ENCODE data around the gene GRK5.

DNA sequence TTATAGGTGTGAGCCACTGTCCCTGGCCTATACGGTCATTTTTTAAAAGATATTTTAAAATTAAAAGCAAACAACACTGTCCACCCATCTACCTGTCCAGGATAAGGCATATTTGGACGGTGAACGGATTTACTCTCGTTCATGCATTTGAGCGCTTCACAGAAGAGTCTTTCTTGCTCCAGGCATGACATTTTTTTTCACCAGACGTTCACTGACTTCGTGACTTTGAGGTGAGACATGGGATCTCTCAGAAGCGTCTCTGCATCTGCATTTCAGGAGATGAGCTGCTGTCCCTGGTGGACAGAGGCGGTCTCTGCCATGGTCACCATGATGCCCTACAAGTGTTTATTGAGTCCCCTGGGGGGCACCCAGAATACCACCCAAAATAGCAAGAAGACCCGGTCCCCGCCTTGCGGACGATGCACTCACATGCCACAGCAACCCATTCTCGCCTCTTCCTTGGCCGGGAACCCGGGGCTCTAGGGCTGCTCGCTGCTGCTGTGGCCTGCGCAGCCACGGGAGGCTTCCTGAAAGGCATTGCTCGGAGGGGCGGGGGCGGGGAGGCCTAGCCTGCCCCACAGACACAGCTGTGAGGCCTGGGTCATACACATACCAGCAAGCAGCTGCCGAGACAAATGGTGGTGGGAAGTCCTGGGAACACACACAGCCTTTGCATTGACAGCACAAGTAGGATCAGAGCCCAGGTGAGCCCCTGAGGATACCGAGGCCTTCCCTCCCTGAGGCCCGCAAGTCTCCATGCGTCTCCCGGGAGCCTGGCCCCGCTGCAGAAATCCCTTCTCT is 250.8 kb downstream of the GRK5 start:
- TF ChIP-seq, protein P1, sequence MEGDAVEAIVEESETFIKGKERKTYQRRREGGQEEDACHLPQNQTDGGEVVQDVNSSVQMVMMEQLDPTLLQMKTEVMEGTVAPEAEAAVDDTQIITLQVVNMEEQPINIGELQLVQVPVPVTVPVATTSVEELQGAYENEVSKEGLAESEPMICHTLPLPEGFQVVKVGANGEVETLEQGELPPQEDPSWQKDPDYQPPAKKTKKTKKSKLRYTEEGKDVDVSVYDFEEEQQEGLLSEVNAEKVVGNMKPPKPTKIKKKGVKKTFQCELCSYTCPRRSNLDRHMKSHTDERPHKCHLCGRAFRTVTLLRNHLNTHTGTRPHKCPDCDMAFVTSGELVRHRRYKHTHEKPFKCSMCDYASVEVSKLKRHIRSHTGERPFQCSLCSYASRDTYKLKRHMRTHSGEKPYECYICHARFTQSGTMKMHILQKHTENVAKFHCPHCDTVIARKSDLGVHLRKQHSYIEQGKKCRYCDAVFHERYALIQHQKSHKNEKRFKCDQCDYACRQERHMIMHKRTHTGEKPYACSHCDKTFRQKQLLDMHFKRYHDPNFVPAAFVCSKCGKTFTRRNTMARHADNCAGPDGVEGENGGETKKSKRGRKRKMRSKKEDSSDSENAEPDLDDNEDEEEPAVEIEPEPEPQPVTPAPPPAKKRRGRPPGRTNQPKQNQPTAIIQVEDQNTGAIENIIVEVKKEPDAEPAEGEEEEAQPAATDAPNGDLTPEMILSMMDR (IDR thresholded peaks at IDR 0.05) = no peak
- TF ChIP-seq ZFX (IDR thresholded peaks at IDR 0.05; ENCODE audit: borderline replicate concordance) = no peak
